Astrocyte (in vitro differentiated cells and primary cell): ENCODE results near the gene ZBTB33. TPM values are rescaled to one million over a fixed set of nuclear protein-coding genes. Genes with fewer than 3 reads are reported as not detected.

Source experiments
- DNase-seq: peaks from one replicate; pipeline ENCODE4 v3.0.0-alpha.2; 2010; ENCODE audit warnings: low read depth
- FAIRE-seq: peaks from 2 replicates; lab custom pipeline; 2011; peaks lifted over from hg19 to GRCh38; lab: Jason Lieb, UNC
- H2AFZ ChIP-seq: 2 replicates; pipeline ENCODE4 v1.6.0; 2012; ENCODE audit warnings: low read depth, low read length, inconsistent platforms
- H3K27ac ChIP-seq: 2 replicates; pipeline ENCODE4 v1.5.1; 2011; ENCODE audit warnings: low read depth, low read length, inconsistent platforms
- H3K27me3 ChIP-seq: 2 replicates; pipeline ENCODE4 v1.6.0; 2011; ENCODE audit warnings: low read length, inconsistent platforms; ENCODE audit not compliant: insufficient read depth
- H3K36me3 ChIP-seq: 2 replicates; pipeline ENCODE4 v1.5.1; 2011; ENCODE audit warnings: low read length, inconsistent platforms; ENCODE audit not compliant: insufficient read depth
- H3K4me1 ChIP-seq: 2 replicates; pipeline ENCODE4 v1.5.1; 2011; ENCODE audit warnings: low read length, inconsistent platforms; ENCODE audit not compliant: insufficient read depth
- H3K4me2 ChIP-seq: 2 replicates; pipeline ENCODE4 v1.6.0; 2012; ENCODE audit warnings: low read length, inconsistent platforms
- H3K4me3 ChIP-seq: 2 replicates; pipeline ENCODE4 v1.5.1; 2011; ENCODE audit warnings: low read depth, mild to moderate bottlenecking, low read length, inconsistent platforms; ENCODE audit not compliant: insufficient read depth
- H3K79me2 ChIP-seq: 2 replicates; pipeline ENCODE4 v1.6.0; 2012; ENCODE audit warnings: mild to moderate bottlenecking, low read length, inconsistent platforms; ENCODE audit not compliant: insufficient read depth
- H3K9ac ChIP-seq: 2 replicates; pipeline ENCODE4 v1.6.0; 2012; ENCODE audit warnings: mild to moderate bottlenecking, low read length, inconsistent platforms
- H3K9me3 ChIP-seq: 2 replicates; pipeline ENCODE4 v1.5.1; 2012; ENCODE audit warnings: low read depth, mild to moderate bottlenecking, low read length, inconsistent platforms; ENCODE audit not compliant: insufficient read depth
- H4K20me1 ChIP-seq: 2 replicates; pipeline ENCODE4 v1.6.0; 2012; ENCODE audit warnings: low read length, inconsistent platforms; ENCODE audit not compliant: insufficient read depth
- H3K27ac Mint-ChIP-seq: one replicate; pipeline ENCODE4 v1.8.0; 2021; ENCODE audit warnings: mild to moderate bottlenecking, mixed read lengths; ENCODE audit not compliant: unreplicated experiment
- H3K27me3 Mint-ChIP-seq: one replicate; pipeline ENCODE4 v1.8.0; 2021; ENCODE audit warnings: low read depth, mixed read lengths; ENCODE audit not compliant: unreplicated experiment
- H3K36me3 Mint-ChIP-seq: one replicate; pipeline ENCODE4 v1.8.0; 2021; ENCODE audit warnings: low read depth, mixed read lengths; ENCODE audit not compliant: unreplicated experiment
- H3K4me1 Mint-ChIP-seq: one replicate; pipeline ENCODE4 v1.8.0; 2021; ENCODE audit warnings: low read depth, mixed read lengths; ENCODE audit not compliant: unreplicated experiment
- H3K4me3 Mint-ChIP-seq: one replicate; pipeline ENCODE4 v1.8.0; 2021; ENCODE audit warnings: mild to moderate bottlenecking, moderate library complexity, mixed read lengths; ENCODE audit not compliant: unreplicated experiment
- H3K9me3 Mint-ChIP-seq: one replicate; pipeline ENCODE4 v1.8.0; 2021; ENCODE audit warnings: mild to moderate bottlenecking, mixed read lengths; ENCODE audit not compliant: unreplicated experiment
- EZH2 ChIP-seq: IDR thresholded peaks from 2 replicates; pipeline ENCODE4 v1.6.1; 2012; ENCODE audit warnings: mild to moderate bottlenecking, low read length, inconsistent platforms; ENCODE audit not compliant: insufficient read depth
- total RNA-seq: library from RNA; stranded (reverse); gene quantifications from 2 replicates; pipeline ENCODE4 v1.2.1, GENCODE V29; 2021
- TF ChIP-seq, protein P1 (sequence below): IDR thresholded peaks from 2 replicates; pipeline ENCODE4 v1.5.1; 2011; ENCODE audit warnings: low read depth, mild to moderate bottlenecking, inconsistent platforms, low read length, moderate library complexity; ENCODE audit not compliant: insufficient read depth

Gene ZBTB33
- total RNA-seq, 1 donor from 2014 or later: 19.9 TPM

DNA sequence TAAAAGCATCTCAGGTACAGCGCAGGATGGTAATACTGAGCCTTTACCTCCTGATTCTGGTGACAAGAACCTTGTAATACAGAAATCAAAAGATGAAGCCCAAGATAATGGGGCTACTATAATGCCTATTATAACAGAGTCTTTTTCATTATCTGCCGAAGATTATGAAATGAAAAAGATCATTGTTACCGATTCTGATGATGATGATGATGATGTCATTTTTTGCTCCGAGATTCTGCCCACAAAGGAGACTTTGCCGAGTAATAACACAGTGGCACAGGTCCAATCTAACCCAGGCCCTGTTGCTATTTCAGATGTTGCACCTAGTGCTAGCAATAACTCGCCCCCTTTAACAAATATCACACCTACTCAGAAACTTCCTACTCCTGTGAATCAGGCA lies 3.2 kb downstream of the ZBTB33 start:
- Histone ChIP-seq H3K4me2 (no peak overlapping the region), H2AFZ (no peak overlapping the region), H3K9me3 (no peaks in the 10 kb centered on the region), H3K36me3 (peaks cover 14% of the 10 kb centered on the region), H3K9ac (no peak overlapping the region), H3K27ac (no peak overlapping the region), H3K27me3 (no peaks in the 10 kb centered on the region), H3K4me3 (no peak overlapping the region), H3K4me1 (no peaks in the 10 kb centered on the region), H3K79me2 (peaks cover 26% of the 10 kb centered on the region), H4K20me1 (peaks cover 9% of the 10 kb centered on the region)
- H3K4me3 Mint-ChIP-seq: no peak overlapping the region
- H3K36me3 Mint-ChIP-seq: no peaks in the 10 kb centered on the region
- no peak overlapping the region for H3K27ac Mint-ChIP-seq
- H3K27me3 Mint-ChIP-seq: no peaks in the 10 kb centered on the region
- no peak for FAIRE-seq
- TF ChIP-seq, protein P1, sequence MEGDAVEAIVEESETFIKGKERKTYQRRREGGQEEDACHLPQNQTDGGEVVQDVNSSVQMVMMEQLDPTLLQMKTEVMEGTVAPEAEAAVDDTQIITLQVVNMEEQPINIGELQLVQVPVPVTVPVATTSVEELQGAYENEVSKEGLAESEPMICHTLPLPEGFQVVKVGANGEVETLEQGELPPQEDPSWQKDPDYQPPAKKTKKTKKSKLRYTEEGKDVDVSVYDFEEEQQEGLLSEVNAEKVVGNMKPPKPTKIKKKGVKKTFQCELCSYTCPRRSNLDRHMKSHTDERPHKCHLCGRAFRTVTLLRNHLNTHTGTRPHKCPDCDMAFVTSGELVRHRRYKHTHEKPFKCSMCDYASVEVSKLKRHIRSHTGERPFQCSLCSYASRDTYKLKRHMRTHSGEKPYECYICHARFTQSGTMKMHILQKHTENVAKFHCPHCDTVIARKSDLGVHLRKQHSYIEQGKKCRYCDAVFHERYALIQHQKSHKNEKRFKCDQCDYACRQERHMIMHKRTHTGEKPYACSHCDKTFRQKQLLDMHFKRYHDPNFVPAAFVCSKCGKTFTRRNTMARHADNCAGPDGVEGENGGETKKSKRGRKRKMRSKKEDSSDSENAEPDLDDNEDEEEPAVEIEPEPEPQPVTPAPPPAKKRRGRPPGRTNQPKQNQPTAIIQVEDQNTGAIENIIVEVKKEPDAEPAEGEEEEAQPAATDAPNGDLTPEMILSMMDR: no peak
- TF ChIP-seq EZH2: no peak
- peaks cover 5% of the 10 kb centered on the region for H3K4me1 Mint-ChIP-seq
- no peaks in the 10 kb centered on the region for H3K9me3 Mint-ChIP-seq
- no peak for DNase-seq

DNA sequence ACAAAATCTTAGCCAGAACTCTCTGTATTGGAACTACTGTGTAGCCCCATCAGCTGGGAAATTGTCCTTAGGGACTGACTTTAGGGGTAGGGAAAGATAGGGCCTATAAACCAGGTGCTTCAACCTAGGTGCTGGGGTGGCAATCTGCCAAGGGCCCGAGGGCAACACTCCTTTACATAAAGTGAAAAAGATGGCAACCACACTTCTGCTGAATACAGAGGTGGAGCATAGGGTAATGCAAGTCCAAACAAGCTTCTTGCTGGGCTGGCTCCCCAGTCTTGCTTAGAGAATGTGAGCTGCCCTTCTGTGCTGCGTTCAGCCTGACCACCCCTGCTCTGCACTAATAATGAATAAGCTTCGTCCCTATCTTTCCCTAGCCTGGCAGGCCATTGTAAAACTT lies 9.8 kb downstream of the ZBTB33 start:
- H3K36me3 Mint-ChIP-seq: no peaks in the 10 kb centered on the region
- no peaks in the 10 kb centered on the region for H3K27me3 Mint-ChIP-seq
- no peak for TF ChIP-seq EZH2
- TF ChIP-seq, protein P1: no peak
- Histone ChIP-seq H4K20me1 (no peaks in the 10 kb centered on the region), H3K27me3 (no peaks in the 10 kb centered on the region), H3K9me3 (no peaks in the 10 kb centered on the region), H3K27ac (no peak overlapping the region), H3K4me2 (no peak overlapping the region), H2AFZ (no peak overlapping the region), H3K79me2 (no peaks in the 10 kb centered on the region), H3K4me1 (no peaks in the 10 kb centered on the region), H3K36me3 (peaks cover 2% of the 10 kb centered on the region), H3K9ac (no peak overlapping the region), H3K4me3 (no peak overlapping the region)
- DNase-seq (no peak), FAIRE-seq (no peak)
- H3K4me3 Mint-ChIP-seq: no peak overlapping the region
- no peak overlapping the region for H3K27ac Mint-ChIP-seq
- no peaks in the 10 kb centered on the region for H3K4me1 Mint-ChIP-seq
- H3K9me3 Mint-ChIP-seq: no peaks in the 10 kb centered on the region

DNA sequence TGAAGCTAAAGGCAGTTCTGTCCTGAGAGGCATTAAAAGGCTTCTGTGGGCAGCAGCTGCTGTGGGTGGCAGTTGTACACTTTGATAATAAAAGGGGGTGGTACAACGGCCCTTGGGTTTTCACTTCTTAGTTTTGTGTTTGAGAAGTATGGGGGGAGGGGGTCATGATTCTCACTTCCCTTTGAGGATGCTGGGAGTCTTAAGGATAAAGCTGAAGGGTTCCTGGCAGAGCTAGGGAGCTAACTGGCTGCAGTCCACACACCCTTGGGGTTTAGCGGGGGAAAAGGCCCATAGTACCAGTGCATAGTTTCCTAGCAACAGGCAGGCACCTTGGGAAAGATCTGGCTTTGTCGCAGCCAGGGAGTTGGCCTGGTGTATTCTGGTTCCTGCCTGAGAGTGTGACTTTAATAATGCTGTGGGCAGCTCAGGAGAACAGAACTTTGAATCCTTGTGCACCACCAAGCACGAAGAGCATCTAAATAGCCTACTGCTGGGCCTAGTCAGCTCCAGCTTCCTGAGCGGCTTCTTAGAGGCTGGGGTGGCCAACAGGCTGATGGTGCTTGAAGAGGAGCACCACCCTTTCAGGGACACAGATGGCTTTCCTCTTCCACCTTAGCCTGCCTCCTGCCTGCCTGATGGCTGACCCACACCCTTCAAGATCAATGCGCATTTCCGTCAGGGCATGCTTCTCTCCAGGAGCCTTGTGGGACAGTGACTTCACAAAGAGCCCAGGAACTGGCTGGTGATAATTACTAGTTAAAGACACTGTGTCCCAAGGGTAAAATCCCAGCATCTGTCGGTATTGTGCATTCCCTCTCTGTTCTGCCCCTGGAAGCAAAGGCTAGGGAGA lies 12.5 kb downstream of the ZBTB33 start:
- H3K36me3 ChIP-seq: no peaks in the 10 kb centered on the region
- H3K27ac Mint-ChIP-seq: no peak overlapping the region
- H3K4me3 Mint-ChIP-seq: no peak overlapping the region
- no peaks in the 10 kb centered on the region for H3K4me1 ChIP-seq
- TF ChIP-seq EZH2: no peak
- TF ChIP-seq, protein P1: no peak
- H3K9ac ChIP-seq: no peak overlapping the region
- H3K36me3 Mint-ChIP-seq: no peaks in the 10 kb centered on the region
- no peaks in the 10 kb centered on the region for H3K27me3 ChIP-seq
- no peaks in the 10 kb centered on the region for H3K79me2 ChIP-seq
- no peak overlapping the region for H3K4me3 ChIP-seq
- no peak overlapping the region for H2AFZ ChIP-seq
- no peaks in the 10 kb centered on the region for H3K9me3 ChIP-seq
- H3K9me3 Mint-ChIP-seq: no peaks in the 10 kb centered on the region
- no peaks in the 10 kb centered on the region for H3K4me1 Mint-ChIP-seq
- no peak overlapping the region for H3K4me2 ChIP-seq
- H3K27ac ChIP-seq: no peak overlapping the region
- H3K27me3 Mint-ChIP-seq: no peaks in the 10 kb centered on the region
- no peak for FAIRE-seq
- DNase-seq: no peak
- no peaks in the 10 kb centered on the region for H4K20me1 ChIP-seq
